PC-9 (cell line): ENCODE measurements around the gene CPEB3.

ENCODE experiments used
- CTCF ChIP-seq: fragments of 200-600 bp; sonication (generic); conservative IDR thresholded peaks from 2 replicates; pipeline ENCODE4 v1.6.1; 2017; ENCODE audit warnings: mixed run types, antibody characterized with exemption, mild to moderate bottlenecking, moderate library complexity
- EZH2 ChIP-seq: fragments of 200-600 bp; sonication (generic); IDR thresholded peaks from 2 replicates; pipeline ENCODE4 v1.8.0; 2017; ENCODE audit warnings: antibody characterized with exemption, low read depth

GRCh38 chr10:92003258-92003657 is 287.6 kb downstream of the CPEB3 start:
- TF ChIP-seq CTCF = no peak
- TF ChIP-seq EZH2 = no peak
